ENCODE results near the gene VIPR2. TPM values are rescaled to one million over a fixed set of nuclear protein-coding genes. Genes with fewer than 3 reads are reported as not detected.

VIPR2 gene
- total and polyA plus RNA-seq, 8 donors = 0.28 to 0.80 (median 0.44) TPM

DNA sequence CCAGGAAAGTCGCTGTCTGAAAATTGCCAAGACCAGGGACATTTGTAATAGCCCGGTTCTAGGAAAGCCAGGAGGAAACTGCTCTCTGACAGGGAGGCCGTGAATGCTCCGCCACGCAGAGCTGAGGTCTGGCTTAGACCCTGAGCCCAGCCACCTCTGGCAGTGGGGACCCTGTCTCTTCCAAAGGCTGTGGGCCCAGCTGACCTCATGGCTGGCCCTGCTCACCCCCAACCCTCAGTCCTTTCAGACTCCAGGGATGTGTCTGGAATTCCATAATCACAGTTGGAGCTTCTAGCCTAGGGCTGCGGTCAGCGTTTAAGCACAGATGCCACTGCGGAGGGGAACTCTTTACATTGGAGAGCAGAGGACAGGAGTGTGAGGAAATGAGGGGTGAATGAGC, 6.6 kb upstream of the VIPR2 start:
- H3K4me3 ChIP-seq = no peak overlapping the region
- intact Hi-C loops (cut with DNase I) = no loop called here
- no peaks in the 10 kb centered on the region for H3K36me3 ChIP-seq
- TF ChIP-seq, protein P1, sequence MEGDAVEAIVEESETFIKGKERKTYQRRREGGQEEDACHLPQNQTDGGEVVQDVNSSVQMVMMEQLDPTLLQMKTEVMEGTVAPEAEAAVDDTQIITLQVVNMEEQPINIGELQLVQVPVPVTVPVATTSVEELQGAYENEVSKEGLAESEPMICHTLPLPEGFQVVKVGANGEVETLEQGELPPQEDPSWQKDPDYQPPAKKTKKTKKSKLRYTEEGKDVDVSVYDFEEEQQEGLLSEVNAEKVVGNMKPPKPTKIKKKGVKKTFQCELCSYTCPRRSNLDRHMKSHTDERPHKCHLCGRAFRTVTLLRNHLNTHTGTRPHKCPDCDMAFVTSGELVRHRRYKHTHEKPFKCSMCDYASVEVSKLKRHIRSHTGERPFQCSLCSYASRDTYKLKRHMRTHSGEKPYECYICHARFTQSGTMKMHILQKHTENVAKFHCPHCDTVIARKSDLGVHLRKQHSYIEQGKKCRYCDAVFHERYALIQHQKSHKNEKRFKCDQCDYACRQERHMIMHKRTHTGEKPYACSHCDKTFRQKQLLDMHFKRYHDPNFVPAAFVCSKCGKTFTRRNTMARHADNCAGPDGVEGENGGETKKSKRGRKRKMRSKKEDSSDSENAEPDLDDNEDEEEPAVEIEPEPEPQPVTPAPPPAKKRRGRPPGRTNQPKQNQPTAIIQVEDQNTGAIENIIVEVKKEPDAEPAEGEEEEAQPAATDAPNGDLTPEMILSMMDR (IDR thresholded peaks at IDR 0.05) = no peak
- DNase-seq (no peak), ATAC-seq (no peak)
- no peaks in the 10 kb centered on the region for H3K9me3 ChIP-seq
- H3K27me3 ChIP-seq = peaks cover 3 to 18% of the 10 kb centered on the region in 2 donors
- no peaks in the 10 kb centered on the region for H3K4me1 ChIP-seq
- no peak overlapping the region for H3K27ac ChIP-seq

DNA sequence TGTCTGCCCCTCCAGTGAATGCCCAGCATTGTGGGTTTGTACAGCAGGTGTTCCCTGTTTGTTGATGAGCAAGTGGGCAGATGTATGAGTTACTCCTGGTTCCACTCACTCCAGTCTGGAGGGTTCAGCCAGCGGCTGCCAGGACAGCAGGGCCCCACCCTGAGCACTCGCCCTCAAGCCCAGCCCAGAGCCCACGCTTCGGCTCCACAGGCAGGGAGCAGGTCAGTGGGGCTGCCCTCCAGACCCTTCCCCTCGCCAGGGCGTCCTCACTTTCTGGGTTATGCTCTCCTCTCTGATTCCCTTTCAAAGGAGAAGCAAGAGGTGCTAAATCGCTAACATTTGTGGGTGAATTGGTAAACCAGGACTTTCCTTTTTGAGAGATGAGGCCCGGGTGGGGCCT, 4.8 kb upstream of the VIPR2 start:
- Histone ChIP-seq H3K4me1 (peaks cover 5 to 10% of the 10 kb centered on the region in 2 donors), H3K9me3 (no peaks in the 10 kb centered on the region), H3K4me3 (no peak overlapping the region), H3K27me3 (peaks cover 19 to 35% of the 10 kb centered on the region in 2 donors), H3K27ac (no peak overlapping the region), H3K36me3 (no peaks in the 10 kb centered on the region)
- TF ChIP-seq, protein P1 (IDR thresholded peaks at IDR 0.05) = no peak
- DNase-seq (no peak), ATAC-seq (no peak)
- intact Hi-C loops (cut with DNase I) = no loop called here

DNA sequence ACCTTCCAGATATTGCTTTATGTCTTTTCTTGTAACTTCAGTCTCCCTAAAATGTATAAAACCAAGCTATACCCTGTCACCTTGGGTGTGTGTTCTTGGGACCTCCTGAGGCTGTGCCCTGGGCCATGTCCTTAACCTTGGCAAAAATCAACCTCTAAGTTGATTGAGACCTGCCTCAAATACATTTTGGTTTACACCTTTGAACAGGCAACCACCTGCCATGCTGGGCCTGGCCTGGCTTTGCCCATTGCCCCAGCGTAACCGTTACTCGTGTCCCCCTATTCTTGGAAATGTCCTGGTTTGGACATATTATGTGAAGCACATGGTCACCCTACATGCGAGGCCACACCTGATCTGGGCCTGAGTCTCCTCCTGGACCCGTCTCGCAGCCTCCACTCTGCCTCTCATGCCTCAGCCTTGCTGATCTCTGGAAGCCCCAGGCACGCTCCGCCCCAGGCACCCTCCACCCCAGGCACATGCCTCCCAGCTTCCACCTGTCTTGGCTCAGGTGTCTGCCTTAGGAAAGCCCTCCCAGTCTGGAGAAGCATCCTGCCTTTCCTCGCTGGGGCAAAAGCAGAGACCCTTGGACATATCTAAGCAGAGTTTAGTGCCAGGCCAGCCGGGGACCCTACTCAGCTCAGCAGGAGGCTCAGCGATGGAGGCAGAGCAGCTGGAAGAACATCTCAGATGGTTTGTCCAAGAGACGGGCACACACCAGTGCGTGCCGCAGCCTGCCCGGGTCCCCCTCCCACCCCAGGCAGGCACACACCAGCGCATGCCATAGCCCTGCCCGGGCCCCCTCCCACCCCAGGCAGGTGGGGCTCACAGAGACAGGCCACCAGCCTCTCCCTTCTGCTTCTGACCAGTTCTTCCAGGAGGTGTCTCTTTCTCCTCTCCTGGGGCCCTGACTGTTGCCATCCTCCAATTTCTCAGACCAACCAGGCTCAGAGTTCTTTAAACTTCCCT, 4.0 kb upstream of the VIPR2 start:
- H3K9me3 ChIP-seq = no peaks in the 10 kb centered on the region
- TF ChIP-seq, protein P1 (IDR thresholded peaks at IDR 0.05) = no peak
- intact Hi-C loops (cut with DNase I) = no loop called here
- H3K27me3 ChIP-seq = peaks cover 27 to 43% of the 10 kb centered on the region in 2 donors
- H3K27ac ChIP-seq = no peak overlapping the region
- peaks cover 5 to 18% of the 10 kb centered on the region in 2 donors for H3K4me1 ChIP-seq
- DNase-seq (no peak), ATAC-seq (no peak)
- H3K36me3 ChIP-seq = no peaks in the 10 kb centered on the region
- no peak overlapping the region for H3K4me3 ChIP-seq

DNA sequence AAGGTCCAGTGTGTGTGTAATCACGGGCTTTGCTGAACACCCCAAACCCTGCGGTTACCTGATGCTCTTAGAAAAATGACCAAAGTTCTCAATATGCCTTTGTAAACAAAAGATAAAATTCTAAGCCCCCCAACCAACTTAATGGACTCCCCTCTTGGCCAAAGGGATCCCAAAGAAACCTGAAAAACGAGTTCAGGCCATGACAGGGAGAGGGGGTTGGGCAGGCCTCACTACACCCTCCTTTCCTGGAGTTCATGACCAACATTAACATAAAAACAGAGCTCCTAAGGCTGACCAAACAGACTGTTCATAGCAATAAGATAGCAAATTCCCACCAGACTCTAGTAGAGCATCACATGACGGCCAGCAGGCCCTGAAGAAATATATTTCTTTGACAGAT, 3.0 kb upstream of the VIPR2 start:
- intact Hi-C loops (cut with DNase I) = no loop called here
- no peak for ATAC-seq

DNA sequence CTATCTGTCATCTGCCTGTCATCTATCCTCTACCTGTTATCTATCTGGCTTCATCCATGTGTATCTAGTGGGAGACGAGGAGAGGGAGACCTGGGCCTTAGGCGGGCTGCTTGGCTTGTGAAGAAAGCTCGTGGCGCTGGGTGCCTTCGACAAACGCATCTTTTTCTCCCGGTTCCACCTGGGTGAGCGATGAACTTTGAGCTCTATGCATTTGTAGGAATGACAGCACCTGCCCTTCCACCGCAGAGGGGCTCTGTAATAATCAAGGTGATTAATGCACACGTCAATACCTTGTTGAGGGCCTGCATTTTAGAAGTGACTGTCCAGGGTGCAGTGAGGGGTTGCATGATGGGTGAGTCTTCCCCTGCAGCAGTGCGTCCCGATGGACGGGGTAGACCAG, 2.6 kb upstream of the VIPR2 start:
- H3K27ac ChIP-seq = no peak overlapping the region
- intact Hi-C loops (cut with DNase I) = no loop called here
- peaks cover 5 to 20% of the 10 kb centered on the region in 2 donors for H3K4me1 ChIP-seq
- no peaks in the 10 kb centered on the region for H3K36me3 ChIP-seq
- H3K27me3 ChIP-seq = peaks cover 35 to 57% of the 10 kb centered on the region in 2 donors
- no peak for DNase-seq
- H3K4me3 ChIP-seq = no peak overlapping the region
- no peak for ATAC-seq
- TF ChIP-seq, protein P1 (IDR thresholded peaks at IDR 0.05) = no peak
- no peaks in the 10 kb centered on the region for H3K9me3 ChIP-seq

More for the DNA sequence above, 3.0 kb upstream of the VIPR2 start:
- TF ChIP-seq, protein P1 (IDR thresholded peaks at IDR 0.05) = no peak
- no peak overlapping the region for H3K4me3 ChIP-seq
- peaks cover 35 to 53% of the 10 kb centered on the region in 2 donors for H3K27me3 ChIP-seq
- no peaks in the 10 kb centered on the region for H3K36me3 ChIP-seq
- no peak for DNase-seq
- H3K27ac ChIP-seq = no peak overlapping the region
- no peaks in the 10 kb centered on the region for H3K9me3 ChIP-seq
- peaks cover 5 to 20% of the 10 kb centered on the region in 2 donors for H3K4me1 ChIP-seq
